B cell (primary cell): ENCODE measurements around the gene FZD10.

Experiments
- CTCF ChIP-seq: fragments of 200-600 bp; IDR thresholded peaks from one replicate; pipeline ENCODE4 v1.8.0; 2022; ENCODE audit warnings: antibody characterized with exemption, mild to moderate bottlenecking
- EZH2 ChIP-seq: IDR thresholded peaks from 2 replicates; pipeline ENCODE4 v1.6.1; 2012; ENCODE audit warnings: borderline replicate concordance, low read depth, mild to moderate bottlenecking, moderate library complexity, low read length; ENCODE audit not compliant: insufficient read depth, poor library complexity, severe bottlenecking

- TF ChIP-seq CTCF (no peak), EZH2 (no peak)
Observed at GRCh38 chr12:130183585-130184370, 21.5 kb downstream of the FZD10 start.
